ENCODE measurements around the gene CDR2L.

CDR2L gene

GRCh38 chr17:74987418-74987908, at the start of gene CDR2L:
CDR2L (plus strand) TSS chr17:74987632; CDS start chr17:74988044, 412 bp downstream.
- H3K4me3 ChIP-seq (ENCODE audit: low read length) = peak within 1 kb of the TSS; percentile 81
- peak within 1 kb of the TSS; percentile 39 for H3K9ac ChIP-seq (ENCODE audit: low read length)
- H3K36me3 ChIP-seq (ENCODE audit: control insufficient read depth, insufficient read depth, low read length) = no peaks in the 10 kb centered on the region
- peaks cover 7% of the 10 kb centered on the region for H3K4me1 ChIP-seq (ENCODE audit: control insufficient read depth, insufficient read depth, low read length)
- H3K27ac ChIP-seq (ENCODE audit: low read depth, low read length) = peak within 1 kb of the TSS; percentile 87
- H3K27me3 ChIP-seq (ENCODE audit: control insufficient read depth, insufficient read depth, low read length) = no peaks in the 10 kb centered on the region

DNA sequence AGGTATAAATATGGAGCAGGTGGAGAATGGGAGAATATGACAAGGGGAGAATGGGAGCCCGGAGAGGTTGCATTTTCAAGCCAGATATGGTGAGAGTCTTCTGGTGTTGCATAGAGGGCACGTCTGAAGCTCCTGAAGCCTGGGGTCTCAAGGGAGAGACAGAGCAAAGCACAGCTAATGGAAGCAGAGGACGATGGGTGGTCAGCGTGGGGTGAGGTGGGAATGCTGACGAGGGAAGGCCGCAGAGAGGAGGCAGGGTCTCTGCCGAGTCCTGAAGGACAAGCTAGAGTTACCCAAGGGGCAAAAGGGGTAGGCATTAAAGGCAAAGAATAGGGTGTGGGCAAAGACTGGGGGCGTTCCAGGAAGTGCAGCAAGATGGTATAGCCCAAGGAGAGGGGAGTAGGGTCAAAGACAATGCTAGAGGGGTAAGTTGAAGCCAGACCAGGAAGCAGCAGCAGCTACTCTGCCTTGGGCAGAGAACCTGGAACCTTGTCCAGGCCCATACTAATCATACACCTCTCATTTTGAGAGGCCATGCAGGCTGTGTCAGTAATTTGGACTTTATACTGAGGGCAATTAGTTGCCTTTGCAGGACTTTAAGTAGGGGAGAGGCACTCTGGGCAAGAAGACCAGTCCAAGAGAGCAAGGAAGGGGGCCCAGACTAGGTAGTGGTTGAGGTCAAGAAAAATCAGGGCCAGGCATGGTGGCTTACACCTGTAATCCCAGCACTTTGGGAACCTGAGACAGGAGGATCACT, 49.1 kb upstream of the CDR2L start:
- Histone ChIP-seq H3K27ac (ENCODE audit: low read depth, low read length) (no peak overlapping the region), H3K27me3 (ENCODE audit: control insufficient read depth, insufficient read depth, low read length) (peaks cover 31% of the 10 kb centered on the region), H3K4me3 (ENCODE audit: low read length) (no peak overlapping the region), H3K36me3 (ENCODE audit: control insufficient read depth, insufficient read depth, low read length) (no peaks in the 10 kb centered on the region), H3K4me1 (ENCODE audit: control insufficient read depth, insufficient read depth, low read length) (no peaks in the 10 kb centered on the region), H3K9ac (ENCODE audit: low read length) (no peak overlapping the region)

GRCh38 chr17:74939534-74939933, 47.9 kb upstream of the CDR2L start:
- Histone ChIP-seq H3K27ac (ENCODE audit: low read depth, low read length) (no peak overlapping the region), H3K9ac (ENCODE audit: low read length) (no peak overlapping the region), H3K36me3 (ENCODE audit: control insufficient read depth, insufficient read depth, low read length) (no peaks in the 10 kb centered on the region), H3K4me3 (ENCODE audit: low read length) (no peak overlapping the region), H3K4me1 (ENCODE audit: control insufficient read depth, insufficient read depth, low read length) (no peaks in the 10 kb centered on the region), H3K27me3 (ENCODE audit: control insufficient read depth, insufficient read depth, low read length) (peaks cover 30% of the 10 kb centered on the region)

GRCh38 chr17:74941128-74941725, 46.2 kb upstream of the CDR2L start:
- peaks cover 21% of the 10 kb centered on the region for H3K27me3 ChIP-seq (ENCODE audit: control insufficient read depth, insufficient read depth, low read length)
- H3K4me3 ChIP-seq (ENCODE audit: low read length) = no peak overlapping the region

DNA sequence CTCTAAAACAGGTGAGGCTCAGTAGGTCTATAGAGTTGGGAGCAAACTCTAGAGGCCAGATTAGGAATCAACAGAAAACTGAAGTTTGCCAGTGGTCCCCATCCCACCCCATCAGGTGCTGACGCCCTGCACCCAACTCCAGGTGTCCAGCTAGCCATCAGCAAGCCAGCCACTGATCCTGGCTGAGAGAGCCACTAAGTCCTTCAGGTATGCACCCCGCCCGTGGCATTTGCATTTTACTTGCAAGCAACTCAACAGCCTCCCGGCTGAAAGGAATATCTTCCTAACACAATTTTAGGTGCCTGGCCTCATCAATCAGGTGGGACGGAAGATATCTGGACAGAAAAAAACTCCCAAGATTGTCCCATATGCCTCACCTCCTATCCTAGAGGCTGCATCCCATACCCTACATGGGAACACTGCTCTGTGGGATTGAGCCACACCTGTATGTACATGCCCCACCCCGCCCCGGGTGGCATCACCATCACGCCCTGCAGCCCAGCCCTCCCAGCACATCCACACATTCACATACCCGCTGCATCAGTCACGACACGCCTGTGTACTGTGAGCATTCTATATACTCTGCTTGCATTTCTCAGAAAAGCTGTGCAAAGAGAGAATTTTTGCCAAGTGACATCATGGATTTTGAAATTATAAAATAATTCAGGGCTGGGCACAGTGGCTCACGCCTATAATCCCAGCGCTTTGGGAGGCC, 43.5 kb upstream of the CDR2L start:
- Histone ChIP-seq H3K27ac (ENCODE audit: low read depth, low read length) (no peak overlapping the region), H3K36me3 (ENCODE audit: control insufficient read depth, insufficient read depth, low read length) (no peaks in the 10 kb centered on the region)

More at GRCh38 chr17:74941128-74941725, 46.2 kb upstream of the CDR2L start:
- Histone ChIP-seq H3K36me3 (ENCODE audit: control insufficient read depth, insufficient read depth, low read length) (no peaks in the 10 kb centered on the region), H3K27ac (ENCODE audit: low read depth, low read length) (no peak overlapping the region), H3K9ac (ENCODE audit: low read length) (no peak overlapping the region), H3K4me1 (ENCODE audit: control insufficient read depth, insufficient read depth, low read length) (no peaks in the 10 kb centered on the region)

GRCh38 chr17:74945543-74945942, 41.9 kb upstream of the CDR2L start:
- Histone ChIP-seq H3K27me3 (ENCODE audit: control insufficient read depth, insufficient read depth, low read length) (peaks cover 2% of the 10 kb centered on the region), H3K4me3 (ENCODE audit: low read length) (no peak overlapping the region), H3K27ac (ENCODE audit: low read depth, low read length) (no peak overlapping the region), H3K4me1 (ENCODE audit: control insufficient read depth, insufficient read depth, low read length) (no peaks in the 10 kb centered on the region), H3K9ac (ENCODE audit: low read length) (no peak overlapping the region), H3K36me3 (ENCODE audit: control insufficient read depth, insufficient read depth, low read length) (no peaks in the 10 kb centered on the region)

More for the DNA sequence above, 43.5 kb upstream of the CDR2L start:
- Histone ChIP-seq H3K27me3 (ENCODE audit: control insufficient read depth, insufficient read depth, low read length) (peaks cover 2% of the 10 kb centered on the region), H3K4me1 (ENCODE audit: control insufficient read depth, insufficient read depth, low read length) (no peaks in the 10 kb centered on the region), H3K9ac (ENCODE audit: low read length) (no peak overlapping the region), H3K4me3 (ENCODE audit: low read length) (no peak overlapping the region)

GRCh38 chr17:74946641-74947040, 40.8 kb upstream of the CDR2L start:
- Histone ChIP-seq H3K27ac (ENCODE audit: low read depth, low read length) (no peak overlapping the region), H3K9ac (ENCODE audit: low read length) (no peak overlapping the region), H3K27me3 (ENCODE audit: control insufficient read depth, insufficient read depth, low read length) (peaks cover 5% of the 10 kb centered on the region), H3K36me3 (ENCODE audit: control insufficient read depth, insufficient read depth, low read length) (no peaks in the 10 kb centered on the region), H3K4me1 (ENCODE audit: control insufficient read depth, insufficient read depth, low read length) (no peaks in the 10 kb centered on the region), H3K4me3 (ENCODE audit: low read length) (no peak overlapping the region)

GRCh38 chr17:74947041-74947754, 40.2 kb upstream of the CDR2L start:
- Histone ChIP-seq H3K36me3 (ENCODE audit: control insufficient read depth, insufficient read depth, low read length) (no peaks in the 10 kb centered on the region), H3K27ac (ENCODE audit: low read depth, low read length) (no peak overlapping the region), H3K27me3 (ENCODE audit: control insufficient read depth, insufficient read depth, low read length) (peaks cover 5% of the 10 kb centered on the region), H3K9ac (ENCODE audit: low read length) (no peak overlapping the region), H3K4me1 (ENCODE audit: control insufficient read depth, insufficient read depth, low read length) (no peaks in the 10 kb centered on the region), H3K4me3 (ENCODE audit: low read length) (no peak overlapping the region)

GRCh38 chr17:74949455-74950115, 37.8 kb upstream of the CDR2L start:
- Histone ChIP-seq H3K4me1 (ENCODE audit: control insufficient read depth, insufficient read depth, low read length) (no peaks in the 10 kb centered on the region), H3K4me3 (ENCODE audit: low read length) (no peak overlapping the region), H3K36me3 (ENCODE audit: control insufficient read depth, insufficient read depth, low read length) (no peaks in the 10 kb centered on the region), H3K27ac (ENCODE audit: low read depth, low read length) (no peak overlapping the region), H3K9ac (ENCODE audit: low read length) (no peak overlapping the region), H3K27me3 (ENCODE audit: control insufficient read depth, insufficient read depth, low read length) (peaks cover 3% of the 10 kb centered on the region)

GRCh38 chr17:74950207-74950606, 37.2 kb upstream of the CDR2L start:
- Histone ChIP-seq H3K36me3 (ENCODE audit: control insufficient read depth, insufficient read depth, low read length) (no peaks in the 10 kb centered on the region), H3K27ac (ENCODE audit: low read depth, low read length) (no peak overlapping the region), H3K4me3 (ENCODE audit: low read length) (no peak overlapping the region), H3K4me1 (ENCODE audit: control insufficient read depth, insufficient read depth, low read length) (no peaks in the 10 kb centered on the region), H3K9ac (ENCODE audit: low read length) (no peak overlapping the region), H3K27me3 (ENCODE audit: control insufficient read depth, insufficient read depth, low read length) (peaks cover 3% of the 10 kb centered on the region)

- H3K9ac ChIP-seq (ENCODE audit: low read length) = no peak overlapping the region
- no peaks in the 10 kb centered on the region for H3K4me1 ChIP-seq (ENCODE audit: control insufficient read depth, insufficient read depth, low read length)
- no peak overlapping the region for H3K27ac ChIP-seq (ENCODE audit: low read depth, low read length)
- peaks cover 3% of the 10 kb centered on the region for H3K27me3 ChIP-seq (ENCODE audit: control insufficient read depth, insufficient read depth, low read length)
- no peaks in the 10 kb centered on the region for H3K36me3 ChIP-seq (ENCODE audit: control insufficient read depth, insufficient read depth, low read length)
- H3K4me3 ChIP-seq (ENCODE audit: low read length) = no peak overlapping the region
Measured at GRCh38 chr17:74951065-74951464, 36.4 kb upstream of the CDR2L start.
